K562 (cell line): ENCODE results near the gene FBXW7. TPM values are rescaled to one million over a fixed set of nuclear protein-coding genes. Genes with fewer than 3 reads are reported as not detected.

Experiments used
- ATAC-seq: fragments of 200-7000 bp; cut with Tn5 transposase; 3 replicates; pipeline ENCODE4 v1.9.1; 2020; ENCODE audit warnings: moderate library complexity
- BruUV-seq: library from RNA; stranded (reverse); fragments of 400-500 nt; replicated peaks from 2 replicates; lab custom pipeline; 2021; lab: Mats Ljungman, UMichigan
- CTCF ChIA-PET: fragments of 300-600 bp; formaldehyde crosslinking; extraction: SDS; loops from one replicate; lab custom pipeline; 2021; ENCODE audit warnings: low intra/inter-chr PET ratio; lab: Yijun Ruan, JAX
- POLR2A ChIA-PET: fragments of 300-600, 350-650 bp; sonication (Branson Sonifier 250); formaldehyde crosslinking; extraction: SDS; loops from one replicate; lab custom pipeline; 2021; ENCODE audit warnings: antibody characterized with exemption, inconsistent platforms; lab: Yijun Ruan, JAX
- DNase-seq, 4 experiments: peaks; one replicate each; pipeline versions ENCODE4 v3.0.0 to v3.0.0-alpha.2; 2011 to 2018; ENCODE audit warnings: low spot score in 3 of 4, mixed read lengths in 3 of 4; ENCODE audit errors: extremely low read depth in 1 of 4
- FAIRE-seq: peaks from 2 replicates; lab custom pipeline; 2011; peaks lifted over from hg19 to GRCh38; lab: Jason Lieb, UNC
- H2AFZ ChIP-seq: 2 replicates; pipeline ENCODE4 v1.6.0; 2011; ENCODE audit warnings: low read depth, low read length, control low read depth, inconsistent platforms
- H3K27ac ChIP-seq: fragments of 200-600 bp; 3 replicates; pipeline ENCODE4 v1.8.0; 2011; ENCODE audit warnings: low read depth, mild to moderate bottlenecking, control low read depth, inconsistent platforms, low read length, moderate library complexity, mixed read lengths; ENCODE audit errors: extremely low read depth
- H3K27me3 ChIP-seq, 2 experiments: fragments of 300-600 bp in 1 of 2; 2 replicates in 1 of 2; 3 replicates in 1 of 2; pipeline versions ENCODE4 v1.6.0 to v1.8.0; 2011; ENCODE audit warnings: inconsistent platforms in 2 of 2, low read length in 2 of 2, mild to moderate bottlenecking in 1 of 2, mixed read lengths in 1 of 2, moderate library complexity in 1 of 2; ENCODE audit not compliant: control insufficient read depth in 2 of 2, insufficient read depth in 2 of 2
- H3K36me3 ChIP-seq: fragments of 300-600 bp; 3 replicates; pipeline ENCODE4 v1.8.0; 2011; ENCODE audit warnings: mild to moderate bottlenecking, low read length, inconsistent platforms; ENCODE audit not compliant: control insufficient read depth, insufficient read depth
- H3K4me1 ChIP-seq, 2 experiments: fragments of 200-600 bp in 1 of 2; replicated peaks in 1 of 2; 2 replicates in 1 of 2; 3 replicates in 1 of 2; pipeline versions ENCODE4 v1.5.1 to v1.8.0; 2011; ENCODE audit warnings: inconsistent platforms in 2 of 2, low read length in 2 of 2, mild to moderate bottlenecking in 1 of 2, mixed read lengths in 1 of 2, moderate library complexity in 1 of 2; ENCODE audit not compliant: control insufficient read depth in 2 of 2, insufficient read depth in 2 of 2
- H3K4me2 ChIP-seq: 2 replicates; pipeline ENCODE4 v1.6.1; 2011; ENCODE audit warnings: low read length, control low read depth, inconsistent platforms, mixed read lengths; ENCODE audit not compliant: insufficient read depth
- H3K4me3 ChIP-seq: fragments of 200-600 bp; sonication (generic), shearing (Covaris generic); 2 replicates; pipeline ENCODE4 v1.5.1; 2016; ENCODE audit warnings: control low read depth, inconsistent platforms
- H3K79me2 ChIP-seq: fragments of 200-600 bp; 3 replicates; pipeline ENCODE4 v1.8.0; 2011; ENCODE audit warnings: low read length, inconsistent platforms; ENCODE audit not compliant: control insufficient read depth, insufficient read depth
- H3K9ac ChIP-seq, 2 experiments: 2 replicates each; pipeline versions ENCODE4 v1.6.0 to v1.6.1; 2011; ENCODE audit warnings: low read depth in 2 of 2, low read length in 2 of 2, control low read depth in 1 of 2, inconsistent platforms in 1 of 2, mild to moderate bottlenecking in 1 of 2, mixed read lengths in 1 of 2; ENCODE audit not compliant: insufficient read depth in 1 of 2
- H3K9me1 ChIP-seq: one replicate; pipeline ENCODE4 v1.6.0; 2011; ENCODE audit warnings: inconsistent platforms, mild to moderate bottlenecking, low read length, moderate library complexity; ENCODE audit not compliant: control insufficient read depth, insufficient read depth
- H3K9me3 ChIP-seq: replicated peaks from 2 replicates; pipeline ENCODE4 v1.5.1; 2011; ENCODE audit warnings: low read depth, low read length, inconsistent platforms; ENCODE audit not compliant: control insufficient read depth, insufficient read depth
- H4K20me1 ChIP-seq: replicated peaks from 2 replicates; pipeline ENCODE4 v1.6.1; 2011; ENCODE audit warnings: low read length, inconsistent platforms, mixed read lengths; ENCODE audit not compliant: control insufficient read depth, insufficient read depth
- CREB3 ChIP-seq: fragments of 450-650 bp; conservative IDR thresholded peaks from 2 replicates; pipeline ENCODE4 v1.6.1; 2016; ENCODE audit warnings: missing genetic modification characterization, low read depth, mild to moderate bottlenecking, missing compliant biosample characterization, moderate library complexity
- FOXP4 ChIP-seq: sonication (generic); formaldehyde crosslinking; IDR thresholded peaks from 2 replicates; pipeline ENCODE4 v1.8.0; 2022; ENCODE audit warnings: mild to moderate bottlenecking, missing genetic modification reagents, borderline replicate concordance
- GATAD2B ChIP-seq: fragments of 450-650 bp; IDR thresholded peaks from 2 replicates; pipeline ENCODE4 v1.6.1; 2017; ENCODE audit warnings: mild to moderate bottlenecking, borderline replicate concordance
- HBP1 ChIP-seq: fragments of 450-650 bp; formaldehyde crosslinking; IDR thresholded peaks from 2 replicates; pipeline ENCODE4 v1.4.0; 2022; ENCODE audit warnings: missing genetic modification characterization
- ILF3 ChIP-seq: fragments of 450-650 bp; IDR thresholded peaks from 2 replicates; pipeline ENCODE4 v1.6.1; 2018; ENCODE audit warnings: antibody characterized with exemption, mild to moderate bottlenecking, moderate library complexity, borderline replicate concordance
- KDM4B ChIP-seq, 2 experiments: fragments of 450-650 bp in 1 of 2; sonication (generic) in 1 of 2; IDR thresholded peaks; 2 replicates each; pipeline ENCODE4 v1.6.1; 2016 to 2017; ENCODE audit warnings: borderline replicate concordance in 2 of 2, antibody characterized with exemption in 1 of 2, low read depth in 1 of 2, mild to moderate bottlenecking in 1 of 2
- MTA3 ChIP-seq: fragments of 450-650 bp; formaldehyde crosslinking; IDR thresholded peaks from 2 replicates; pipeline ENCODE4 v1.6.1; 2017; ENCODE audit warnings: mild to moderate bottlenecking, borderline replicate concordance
- PBX2 ChIP-seq, 2 experiments: IDR thresholded peaks in 1 of 2; conservative IDR thresholded peaks in 1 of 2; 2 replicates each; pipeline ENCODE4 v1.6.1; 2016; ENCODE audit warnings: low read depth in 2 of 2, mild to moderate bottlenecking in 1 of 2, missing compliant biosample characterization in 1 of 2, missing genetic modification characterization in 1 of 2, moderate library complexity in 1 of 2
- RBM17 ChIP-seq: fragments of 200-400 bp; formaldehyde crosslinking; IDR thresholded peaks from 2 replicates; pipeline ENCODE4 v1.6.1; 2017; ENCODE audit warnings: low read depth, mild to moderate bottlenecking, low read length, borderline replicate concordance
- SMAD4 ChIP-seq: fragments of 250-450 bp; sonication (Bioruptor Pico); conservative IDR thresholded peaks from 2 replicates; pipeline ENCODE4 v1.8.0; 2021; ENCODE audit warnings: inconsistent platforms, mild to moderate bottlenecking, moderate library complexity
- SMARCE1 ChIP-seq: fragments of 450-650 bp; IDR thresholded peaks from 2 replicates; pipeline ENCODE4 v1.7.1; 2016; ENCODE audit warnings: mild to moderate bottlenecking
- SRSF9 ChIP-seq: fragments of 200-400 bp; formaldehyde crosslinking; IDR thresholded peaks from 2 replicates; pipeline ENCODE4 v1.6.1; 2017; ENCODE audit warnings: low read depth, low read length, borderline replicate concordance
- TAL1 ChIP-seq: fragments of 450-650 bp; IDR thresholded peaks from 2 replicates; pipeline ENCODE4 v1.6.1; 2016; ENCODE audit warnings: mild to moderate bottlenecking
- ZNF134 ChIP-seq: fragments of 250-450 bp; sonication (Bioruptor Pico); conservative IDR thresholded peaks from 2 replicates; pipeline ENCODE4 v1.4.0; 2020
- ZNF140 ChIP-seq: fragments of 250-450 bp; sonication (Bioruptor Pico); IDR thresholded peaks from 2 replicates; pipeline ENCODE4 v1.8.0; 2021; ENCODE audit warnings: moderate library complexity, mild to moderate bottlenecking, inconsistent platforms
- ZNF174 ChIP-seq: fragments of 250-450 bp; sonication (Bioruptor Pico); IDR thresholded peaks from 2 replicates; pipeline ENCODE4 v1.4.0; 2020; ENCODE audit warnings: mild to moderate bottlenecking
- WGBS: fragments of 100-300 bp; shearing (Covaris generic); methylation state at CpG from one replicate; pipeline ENCODE4 v1.1.6; 2016; ENCODE audit warnings: low coverage, mixed read lengths; ENCODE audit not compliant: insufficient coverage; ENCODE audit errors: missing lambda C conversion rate; 5-methylcytosine and 5-hydroxymethylcytosine counted together
- in situ Hi-C: fragments of 300-500 bp; cut with MboI; formaldehyde crosslinking; loops from 4 replicates; pipeline ENCODE4 v1.15.0; 2018; ENCODE audit warnings: inconsistent platforms, mixed read lengths
- intact Hi-C: fragments of 100-400 bp; cut with micrococcal nuclease; formaldehyde crosslinking; loops from 2 replicates; pipeline ENCODE4 v1.14.2; 2022
- polyA plus RNA-seq, 8 experiments: library from polyadenylated mRNA; depleted of rRNA in 4 of 8; stranded (reverse) in 5 of 8; unstranded in 3 of 8; fragments of >200 nt; fragmentation: Nextera tagmentation in 2 of 8; fragmentation: Illumina TruSeq in 1 of 8; extraction: Ambion mirVana in 2 of 8; extraction: Trizol in 1 of 8; gene quantifications; 2 replicates each; pipeline versions ENCODE4 v1.2.1 to v1.2.3, GENCODE V29; 2011 to 2014; ENCODE audit warnings: inconsistent platforms in 1 of 8, missing spikeins in 1 of 8
- total RNA-seq, 7 experiments: library from RNA; depleted of rRNA in 6 of 7; stranded (reverse); fragments of >200 nt in 6 of 7; fragmentation: Illumina TruSeq in 2 of 7; extraction: Trizol in 2 of 7; gene quantifications; 2 replicates each; pipeline versions ENCODE4 v1.2.1 to v1.2.3, GENCODE V29; 2011 to 2021; ENCODE audit warnings: low replicate concordance in 1 of 7

FBXW7 gene
- total and polyA plus RNA-seq, 9 of the 15 experiments (the other 6 are each of a cell fraction or from before 2014, with no cell fraction given) = 6.8 to 44.2 (median 16.4) TPM

GRCh38 chr4:152564336-152564735, 28.4 kb upstream of the FBXW7 start:
- Histone ChIP-seq H3K9me3 (no peaks in the 10 kb centered on the region), H3K36me3 (no peaks in the 10 kb centered on the region), H3K4me2 (no peak overlapping the region), H3K27ac (no peak overlapping the region), H3K79me2 (no peaks in the 10 kb centered on the region), H3K27me3 (peaks cover 0 to 3% of the 10 kb centered on the region in 2 experiments; a peak in 3 of 5 replicates), H2AFZ (no peak overlapping the region), H3K4me3 (no peak overlapping the region), H3K9ac (no peak overlapping the region), H4K20me1 (no peaks in the 10 kb centered on the region), H3K9me1 (no peaks in the 10 kb centered on the region), H3K4me1 (no peaks in the 10 kb centered on the region)
- 39% methylated on average over 3 of the region's 3 CpGs for WGBS
- no peak for ATAC-seq
- no peak for FAIRE-seq
- intact Hi-C loops (no loop called here), in situ Hi-C loops (no loop called here)
- DNase-seq = no peak
- POLR2A ChIA-PET = no interaction called here
- CTCF ChIA-PET = no interaction called here
- no TSS peak for BruUV-seq
- TF ChIP-seq PBX2 (CRISPR knock-in tag; IDR thresholded peaks at IDR 0.05; ENCODE audit: low read depth) (no peak), PBX2 (tag; conservative IDR thresholded peaks at IDR 0.05; ENCODE audit: low read depth) (no peak), TAL1 (no peak), GATAD2B (no peak), KDM4B (IDR thresholded peaks at IDR 0.05; ENCODE audit: borderline replicate concordance in 2 of 2, low read depth in 1 of 2) (no peak), SMAD4 (CRISPR knock-in tag) (no peak), SRSF9 (no peak), FOXP4 (CRISPR knock-in tag) (no peak), ILF3 (no peak), SMARCE1 (no peak), HBP1 (CRISPR knock-in tag) (no peak), ZNF174 (no peak), CREB3 (tag) (no peak), RBM17 (no peak), ZNF140 (CRISPR knock-in tag) (no peak), ZNF134 (no peak), MTA3 (no peak)
